ENCODE results near the gene TRIML2. TPM values are rescaled to one million over a fixed set of nuclear protein-coding genes. Genes with fewer than 3 reads are reported as not detected.

TRIML2 gene
- total and polyA plus RNA-seq, 9 of the 15 experiments (the other 6 are each of a cell fraction or from before 2014, with no cell fraction given), result 0.03 to 0.16 TPM; not detected in 7

- TF ChIP-seq CTCFL (IDR thresholded peaks at IDR 0.05; ENCODE audit: borderline replicate concordance, insufficient read depth, low read depth, low read length, poor library complexity, severe bottlenecking) (no peak), XRCC5 (IDR thresholded peaks at IDR 0.05; ENCODE audit: low read depth, low read length) (no peak), THRA (IDR thresholded peaks at IDR 0.05) (no peak), HEY1 (CRISPR knock-in tag; IDR thresholded peaks at IDR 0.05; ENCODE audit: borderline replicate concordance) (no peak), MLX (CRISPR knock-in tag; conservative IDR thresholded peaks at IDR 0.05) (no peak)
Measured at GRCh38 chr4:188111955-188112354, 2.6 kb upstream of the TRIML2 start (continued).
